Pancreas (tissue), 10 donors: ENCODE results near the gene ALKBH5. TPM values are rescaled to one million over a fixed set of nuclear protein-coding genes. Genes with fewer than 3 reads are reported as not detected.
A peak's percentile ranks its signal among the peaks of the same experiment; 100 is the strongest.

Experiments used
- ATAC-seq, 4 donors: fragments of 200-7000 bp; cut with Tn5 transposase; one replicate each; pipeline versions ENCODE4 v1.8.0 to v1.9.1; 2020; ENCODE audit warnings: mild to moderate bottlenecking in 4 of 4, moderate library complexity in 4 of 4
- DNase-seq, 6 donors: peaks; one replicate each; pipeline ENCODE4 v3.0.0-alpha.2; 2020
- FAIRE-seq: peaks from 2 replicates; lab custom pipeline; 2012; peaks lifted over from hg19 to GRCh38; lab: Jason Lieb, UNC
- H3K27ac ChIP-seq, 4 donors: fragments of 200-600 bp; sonication (generic); 1 replicate in 3 of 4; 2 replicates in 1 of 4; pipeline versions ENCODE4 v1.5.0 to v1.8.0; 2020
- H3K27me3 ChIP-seq, 4 donors: fragments of 200-600 bp; one replicate each; pipeline ENCODE4 v1.8.0; 2021
- H3K36me3 ChIP-seq, 3 donors: fragments of 200-600 bp; sonication (generic) in 1 of 3; one replicate each; pipeline versions ENCODE4 v1.5.0 to v1.8.0; 2020 to 2021
- H3K4me1 ChIP-seq, 3 donors: fragments of 200-600 bp; one replicate each; pipeline ENCODE4 v1.8.0; 2021
- H3K4me3 ChIP-seq, 4 donors: fragments of 200-600 bp; sonication (generic) in 2 of 4; one replicate each; pipeline versions ENCODE4 v1.5.0 to v1.8.0; 2020 to 2021
- H3K9me3 ChIP-seq, 4 donors: fragments of 200-600 bp; one replicate each; pipeline ENCODE4 v1.8.0; 2021
- CTCF ChIP-seq, 4 donors: fragments of 200-600 bp; sonication (generic) in 3 of 4; IDR thresholded peaks; one replicate each; pipeline versions ENCODE4 v1.5.0 to v1.8.0; 2021; ENCODE audit warnings: antibody characterized with exemption in 4 of 4
- WGBS, 2 donors: extraction: QIAGEN DNeasy Blood & Tissue Kit; methylation state at CpG; one replicate each; pipeline ENCODE4 v1.1.7; 2013; 5-methylcytosine and 5-hydroxymethylcytosine counted together
- intact Hi-C, 3 donors: fragments of 100-400 bp; cut with DNase I; formaldehyde crosslinking; loops; one replicate each; pipeline versions ENCODE4 v1.11.1 to v1.14.2; 2022
- polyA plus RNA-seq, 2 donors: library from polyadenylated mRNA; stranded (reverse); fragments of 200-250 nt; gene quantifications; one replicate each; pipeline ENCODE4 v1.2.3, GENCODE V29; 2013
- total RNA-seq, 6 donors: library from RNA; stranded (reverse); fragmentation: NEBNext Ultra II Directional in 4 of 6; extraction: Animal tissue kit (Norgen Biotek cat#: 25700) in 4 of 6; gene quantifications; one replicate each; pipeline versions ENCODE4 v1.2.1 to v1.2.4, GENCODE V29; 2021 to 2023
- donor health status: healthy with polysubstance abuse.
- donor health status: DM: no; HTN: no; CAD: no; lungs with moderate emphysema.
- donor health status: DM: no; HTN: no; CAD: no.
- donor health status: control.
- donor health status: control.
- donor health status: Bipolar disorder and iron deficiency.
- donor health status: DM: yes; HTN: yes; CAD: no.
- donor health status: DM: no; HTN: no; CAD: no.
- donor health status: DM: no; HTN: no; CAD: no.
- donor health status: DM: yes; HTN: yes; CAD: no.

Gene ALKBH5
- total and polyA plus RNA-seq, 8 donors = 14.2 to 49.6 (median 40.2) TPM

GRCh38 chr17:18156976-18157280, 26.7 kb upstream of the ALKBH5 start:
- WGBS, 2 donors = 90 to 93% methylated on average over 10 of the region's 10 CpGs
- H3K27ac ChIP-seq = no peak overlapping the region

GRCh38 chr17:18157354-18157985, 26.2 kb upstream of the ALKBH5 start:
- WGBS, 2 donors = 79 to 81% methylated on average over 20 to 22 of the region's 22 CpGs

More at GRCh38 chr17:18156976-18157280, 26.7 kb upstream of the ALKBH5 start:
- no peak for FAIRE-seq
- TF ChIP-seq CTCF (IDR thresholded peaks at IDR 0.05) = no peak
- no peak for ATAC-seq
- no peaks in the 10 kb centered on the region for H3K9me3 ChIP-seq
- H3K36me3 ChIP-seq = no peaks in the 10 kb centered on the region
- no peak for DNase-seq
- intact Hi-C loops = no loop called here
- no peak overlapping the region for H3K4me3 ChIP-seq
- H3K27me3 ChIP-seq = no peaks in the 10 kb centered on the region
- peaks cover 0 to 7% (median 4%) of the 10 kb centered on the region in 3 donors for H3K4me1 ChIP-seq

GRCh38 chr17:18158022-18158600, 25.5 kb upstream of the ALKBH5 start:
- no peak for TF ChIP-seq CTCF (IDR thresholded peaks at IDR 0.05)

More at GRCh38 chr17:18157354-18157985, 26.2 kb upstream of the ALKBH5 start:
- Histone ChIP-seq H3K36me3 (no peaks in the 10 kb centered on the region), H3K4me3 (peak overlapping the region in 1 of 4 donors; percentile 49), H3K27me3 (no peaks in the 10 kb centered on the region), H3K9me3 (no peaks in the 10 kb centered on the region), H3K27ac (no peak overlapping the region), H3K4me1 (peaks cover 0 to 7% (median 4%) of the 10 kb centered on the region in 3 donors)
- ATAC-seq (no peak), DNase-seq (no peak), FAIRE-seq (no peak)
- intact Hi-C loops = no loop called here
- TF ChIP-seq CTCF (IDR thresholded peaks at IDR 0.05) = no peak

GRCh38 chr17:18159551-18160120, 24.0 kb upstream of the ALKBH5 start:
- H3K4me1 ChIP-seq = peaks cover 0 to 4% (median 4%) of the 10 kb centered on the region in 3 donors
- WGBS, 2 donors = 78 to 92% methylated on average over 3 of the region's 3 CpGs
- intact Hi-C loops = no loop called here
- no peaks in the 10 kb centered on the region for H3K36me3 ChIP-seq
- FAIRE-seq (no peak), DNase-seq (no peak), ATAC-seq (no peak)
- TF ChIP-seq CTCF (IDR thresholded peaks at IDR 0.05) = no peak
- H3K4me3 ChIP-seq = no peak overlapping the region
- no peaks in the 10 kb centered on the region for H3K27me3 ChIP-seq
- no peak overlapping the region for H3K27ac ChIP-seq
- H3K9me3 ChIP-seq = no peaks in the 10 kb centered on the region

More at GRCh38 chr17:18158022-18158600, 25.5 kb upstream of the ALKBH5 start:
- WGBS, 2 donors = 6 to 9% methylated on average over 26 of the region's 26 CpGs
- DNase-seq (peak; percentile 90 to 99 (median 95)), FAIRE-seq (no peak), ATAC-seq (peak; percentile 75 to 85 (median 80))
- H3K27me3 ChIP-seq = no peaks in the 10 kb centered on the region
- H3K4me3 ChIP-seq = peak overlapping the region; percentile 12 to 49 (median 40)
- peaks cover 0 to 7% (median 4%) of the 10 kb centered on the region in 3 donors for H3K4me1 ChIP-seq
- no peaks in the 10 kb centered on the region for H3K36me3 ChIP-seq
- no peaks in the 10 kb centered on the region for H3K9me3 ChIP-seq
- intact Hi-C loops = no loop called here
- peak overlapping the region in 1 of 4 donors; percentile 46 for H3K27ac ChIP-seq
